Smooth muscle cell of bladder (primary cell): ENCODE measurements around the gene PDIA2. TPM values are rescaled to one million over a fixed set of nuclear protein-coding genes. Genes with fewer than 3 reads are reported as not detected.

ENCODE experiments used
- total RNA-seq: library from RNA; depleted of rRNA; stranded (reverse); fragments of >200 nt; gene quantifications from 2 replicates; pipeline ENCODE4 v1.2.3, GENCODE V29; 2014

The PDIA2 gene, protein sequence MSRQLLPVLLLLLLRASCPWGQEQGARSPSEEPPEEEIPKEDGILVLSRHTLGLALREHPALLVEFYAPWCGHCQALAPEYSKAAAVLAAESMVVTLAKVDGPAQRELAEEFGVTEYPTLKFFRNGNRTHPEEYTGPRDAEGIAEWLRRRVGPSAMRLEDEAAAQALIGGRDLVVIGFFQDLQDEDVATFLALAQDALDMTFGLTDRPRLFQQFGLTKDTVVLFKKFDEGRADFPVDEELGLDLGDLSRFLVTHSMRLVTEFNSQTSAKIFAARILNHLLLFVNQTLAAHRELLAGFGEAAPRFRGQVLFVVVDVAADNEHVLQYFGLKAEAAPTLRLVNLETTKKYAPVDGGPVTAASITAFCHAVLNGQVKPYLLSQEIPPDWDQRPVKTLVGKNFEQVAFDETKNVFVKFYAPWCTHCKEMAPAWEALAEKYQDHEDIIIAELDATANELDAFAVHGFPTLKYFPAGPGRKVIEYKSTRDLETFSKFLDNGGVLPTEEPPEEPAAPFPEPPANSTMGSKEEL
- total RNA-seq: 0.37 TPM in 1 of 2 replicates, not detected in the other

GRCh38 chr16:283033-283805, at the start of gene PDIA2:
Gene PDIA2 (plus strand): TSS chr16:283164. CDS start chr16:283170, 6 bp downstream.

DNA sequence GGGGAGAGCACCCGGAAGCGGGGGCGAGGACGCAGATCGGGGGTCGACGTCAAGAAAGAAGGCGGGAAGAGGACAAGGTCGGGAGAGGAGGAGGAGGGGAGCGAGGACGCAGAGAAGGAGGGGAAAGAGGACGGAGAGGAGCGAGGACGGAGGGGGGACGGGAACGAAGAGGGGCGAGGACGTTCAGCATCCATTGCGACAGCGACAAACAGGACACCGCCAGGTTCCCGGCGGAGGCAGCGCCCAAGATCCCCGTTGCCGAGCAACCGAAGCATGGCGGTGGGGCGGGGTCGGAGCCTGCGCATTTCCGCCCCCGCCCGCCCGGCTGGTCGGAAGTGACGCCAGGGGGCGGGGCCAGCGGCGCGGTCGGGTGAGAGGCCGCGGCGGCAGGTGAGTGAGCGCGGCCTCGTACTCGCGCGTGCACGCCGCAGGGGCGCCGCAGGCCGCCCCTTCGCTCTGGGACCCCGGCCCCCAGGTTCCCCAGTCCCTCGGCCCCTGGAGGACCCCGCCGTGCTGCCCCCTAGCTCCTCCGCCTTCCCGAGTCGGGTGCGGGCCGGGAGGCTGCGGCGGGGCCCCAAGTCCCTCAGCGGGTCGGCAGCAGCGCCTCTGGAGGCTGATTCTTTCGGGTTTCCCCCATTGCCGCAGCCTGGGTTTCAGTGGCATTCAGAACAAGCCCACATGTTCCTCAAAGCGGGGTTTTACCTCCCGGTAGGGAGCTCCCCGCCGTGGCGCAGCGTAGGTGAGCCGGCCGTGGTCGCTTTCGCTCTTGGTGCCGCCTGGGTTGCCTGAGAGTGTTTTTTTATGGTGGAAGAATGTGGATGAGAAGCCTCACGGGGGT, 48.3 kb upstream of the PDIA2 start, which contains the start of gene FAM234A:
FAM234A (plus strand) TSS at position 354 of the 838 bp plus-strand sequence. CDS start 19,593 bp downstream, outside the sequence.

GRCh38 chr16:275786-276232, 7.2 kb upstream of the PDIA2 start, which contains the start of gene RGS11:
Gene RGS11 (minus strand): TSS chr16:275944. CDS start chr16:275911, 33 bp downstream.

DNA sequence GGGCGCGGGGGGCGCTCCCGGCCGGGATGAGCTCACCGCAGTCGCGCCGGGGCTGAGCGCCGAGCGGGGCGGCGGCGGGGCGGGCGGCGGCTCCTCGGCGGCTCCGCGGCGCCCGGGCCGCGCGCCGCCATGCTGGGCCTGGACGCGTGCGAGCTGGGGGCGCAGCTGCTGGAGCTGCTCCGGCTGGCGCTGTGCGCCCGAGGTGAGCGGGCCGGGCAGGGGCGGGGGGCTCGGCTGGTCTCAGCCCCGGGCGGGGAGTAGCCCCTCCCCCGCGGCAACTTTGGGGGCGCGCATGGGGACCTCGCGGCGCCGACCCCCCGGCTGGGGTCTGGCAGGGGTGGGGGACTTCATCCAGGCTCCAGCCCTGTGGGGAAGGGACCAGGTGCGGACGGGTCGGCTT, 2.4 kb upstream of the PDIA2 start, which contains the start of gene ARHGDIG:
ARHGDIG (plus strand) TSS at position 40 of the 400 bp plus-strand sequence; CDS start at position 130, 90 bp downstream.

Other genes with a start within 250 kb of the PDIA2 start
- 3.6 and 4.0 TPM in 2 replicates for gene POLR3K, start 229.6 kb upstream of the PDIA2 start, total RNA-seq
- 34.6 and 41.3 TPM in 2 replicates for gene SNRNP25, start 229.3 kb upstream of the PDIA2 start, total RNA-seq
- 40.4 and 41.6 TPM in 2 replicates for gene RHBDF1, start 210.5 kb upstream of the PDIA2 start, total RNA-seq
- gene MPG, start 204.9 kb upstream of the PDIA2 start, total RNA-seq: 188 and 248 TPM in 2 replicates
- gene NPRL3, start 144.5 kb upstream of the PDIA2 start, total RNA-seq: 5.4 and 6.1 TPM in 2 replicates
- gene HBZ, start 130.5 kb upstream of the PDIA2 start, total RNA-seq: not detected in 2 replicates
- not detected in 2 replicates for gene HBM, start 117.2 kb upstream of the PDIA2 start, total RNA-seq
- not detected in 2 replicates for gene HBA2, start 110.3 kb upstream of the PDIA2 start, total RNA-seq
- gene HBA1, start 106.5 kb upstream of the PDIA2 start, total RNA-seq: not detected in 2 replicates
- not detected in 2 replicates for gene HBQ1, start 102.7 kb upstream of the PDIA2 start, total RNA-seq
- gene LUC7L, start 53.7 kb upstream of the PDIA2 start, total RNA-seq: 29.2 and 29.5 TPM in 2 replicates
- 50.6 and 51.9 TPM in 2 replicates for gene FAM234A, start 48.3 kb upstream of the PDIA2 start, total RNA-seq
- gene RGS11, start 7.2 kb upstream of the PDIA2 start, total RNA-seq: 1.1 and 3.7 TPM in 2 replicates
- 0.28 and 1.8 TPM in 2 replicates for gene ARHGDIG, start 2.6 kb upstream of the PDIA2 start, total RNA-seq
- 15.2 and 19.0 TPM in 2 replicates for gene AXIN1, start 69.6 kb downstream of the PDIA2 start, total RNA-seq
- 72.5 and 89.0 TPM in 2 replicates for gene MRPL28, start 87.4 kb downstream of the PDIA2 start, total RNA-seq
- 59.2 and 66.6 TPM in 2 replicates for gene PGAP6, start 98.8 kb downstream of the PDIA2 start, total RNA-seq
- 69.0 and 73.0 TPM in 2 replicates for gene NME4, start 114.0 kb downstream of the PDIA2 start, total RNA-seq
- 9.9 and 11.4 TPM in 2 replicates for gene DECR2, start 118.7 kb downstream of the PDIA2 start, total RNA-seq
- gene RAB11FIP3, start 142.5 kb downstream of the PDIA2 start, total RNA-seq: 14.2 and 23.1 TPM in 2 replicates
- 10.5 and 16.8 TPM in 2 replicates for gene CAPN15, start 244.5 kb downstream of the PDIA2 start, total RNA-seq